Kasumi-1 (cell line): Measurements from ENCODE around the gene SPAG9.

Experiments used
- DNase-seq, 2 experiments: peaks; one replicate each; lab custom pipeline; 2025; lab: John Stamatoyannopoulos, UW

Gene SPAG9

GRCh38 chr17:50938821-50939541, 181.7 kb downstream of the SPAG9 start:
- no peak for DNase-seq

GRCh38 chr17:50935996-50936266, 184.7 kb downstream of the SPAG9 start:
- no peak for DNase-seq

- DNase-seq, result no peak
These were observed 185.3 kb downstream of the SPAG9 start for GRCh38 chr17:50935221-50935995.

- peak; percentile 53 to 66 for DNase-seq
These were observed 185.9 kb downstream of the SPAG9 start for GRCh38 chr17:50934672-50935220.

GRCh38 chr17:50934161-50934560, 186.5 kb downstream of the SPAG9 start:
- no peak for DNase-seq

GRCh38 chr17:50931144-50931908, 189.3 kb downstream of the SPAG9 start:
- DNase-seq, result peak; percentile 91 to 92

- no peak for DNase-seq
These were observed 192.0 kb downstream of the SPAG9 start for GRCh38 chr17:50928646-50929045.

GRCh38 chr17:50927287-50927686, 193.4 kb downstream of the SPAG9 start:
- DNase-seq, result no peak

GRCh38 chr17:50926523-50926922, 194.1 kb downstream of the SPAG9 start:
- DNase-seq, result no peak

- no peak for DNase-seq
These were observed 195.3 kb downstream of the SPAG9 start for GRCh38 chr17:50925296-50925891.

- DNase-seq, result no peak
These were observed 195.9 kb downstream of the SPAG9 start for GRCh38 chr17:50924800-50925199.

GRCh38 chr17:50924300-50924699, 196.4 kb downstream of the SPAG9 start:
- DNase-seq, result no peak

GRCh38 chr17:50923611-50924010, 197.1 kb downstream of the SPAG9 start:
- DNase-seq, result no peak

- no peak for DNase-seq
These were observed 197.8 kb downstream of the SPAG9 start for GRCh38 chr17:50922721-50923405.

GRCh38 chr17:50922107-50922506, 198.6 kb downstream of the SPAG9 start:
- DNase-seq, result no peak

- DNase-seq, result peak; percentile 47 to 52
These were observed 199.6 kb downstream of the SPAG9 start for GRCh38 chr17:50920891-50921586.

- no peak for DNase-seq
These were observed 200.6 kb downstream of the SPAG9 start for GRCh38 chr17:50920041-50920410.

GRCh38 chr17:50919321-50920040, 201.2 kb downstream of the SPAG9 start:
- DNase-seq, result no peak

GRCh38 chr17:50918933-50919296, 201.8 kb downstream of the SPAG9 start:
- no peak for DNase-seq
